Measurements from ENCODE around the gene MSI2. TPM values are rescaled to one million over a fixed set of nuclear protein-coding genes. Genes with fewer than 3 reads are reported as not detected.

The MSI2 gene
- total and polyA plus RNA-seq, 2 donors (not counting 3 experiments of a cell fraction or from before 2014, with no cell fraction given), result 20.9 to 59.3 TPM

GRCh38 chr17:57554826-57555635, 298.7 kb downstream of the MSI2 start:
- FAIRE-seq, result no peak
- intact Hi-C loops (cut with micrococcal nuclease) (no loop called here), dilution Hi-C loops (cut with MboI; ENCODE audit: extremely low pct_ligation_motif_present, low sequenced_read_pairs) (no loop called here)
- H2AFZ ChIP-seq (ENCODE audit: low read depth, low read length), result no peak overlapping the region
- H3K4me1 ChIP-seq (ENCODE audit: control insufficient read depth, extremely low read depth, insufficient read depth, low read length), result no peaks in the 10 kb centered on the region
- TF ChIP-seq POLR2A (IDR thresholded peaks at IDR 0.05; ENCODE audit: low read depth, low read length) (no peak), JUN (IDR thresholded peaks at IDR 0.05; ENCODE audit: borderline replicate concordance, insufficient read depth, insufficient read length, low read depth) (no peak), MAX (IDR thresholded peaks at IDR 0.05; ENCODE audit: insufficient read depth, insufficient read length) (no peak), EZH2 (IDR thresholded peaks at IDR 0.05; ENCODE audit: borderline replicate concordance, low read depth, low read length, severe bottlenecking) (no peak), POLR2AphosphoS5 (IDR thresholded peaks at IDR 0.05; ENCODE audit: insufficient read depth, low read depth, low read length) (no peak)
- H3K9me1 ChIP-seq (replicated peaks; ENCODE audit: control insufficient read depth, extremely low read depth, insufficient read depth, low read length), result no peaks in the 10 kb centered on the region
- H3K4me2 ChIP-seq (ENCODE audit: insufficient read depth, low read length), result no peak overlapping the region
- H3K9ac ChIP-seq (replicated peaks; ENCODE audit: extremely low read depth, insufficient read depth, low read length), result no peak overlapping the region
- no peaks in the 10 kb centered on the region for H4K20me1 ChIP-seq (replicated peaks; ENCODE audit: control insufficient read depth, extremely low read depth, insufficient read depth, low read length)
- H3K27ac ChIP-seq (ENCODE audit: insufficient read depth, low read depth, low read length), result no peak overlapping the region
- H3K9me3 ChIP-seq (replicated peaks; ENCODE audit: control insufficient read depth, insufficient read depth, low read length), result no peaks in the 10 kb centered on the region
- H3K4me3 ChIP-seq (replicated peaks in 1 of 3; ENCODE audit: insufficient read depth in 1 of 3, low read depth in 1 of 3, low read length in 3 of 3), result no peak overlapping the region
- no peaks in the 10 kb centered on the region for H3K36me3 ChIP-seq (ENCODE audit: control insufficient read depth in 2 of 2, extremely low read depth in 1 of 2, insufficient read depth in 2 of 2, low read length in 2 of 2)
- DNase-seq (ENCODE audit: low read depth, low spot score), result no peak
- no TSS peak for BruUV-seq (replicated peaks)
- no peaks in the 10 kb centered on the region for H3K79me2 ChIP-seq (ENCODE audit: control insufficient read depth, insufficient read depth, low read length)
- ChIA-PET POLR2A (no interaction called here), CTCF (interaction anchor here (1.1 to 2.4 kb wide), 3 partner anchors 14 to 312 kb away, joined by 3 to 8 read pairs (median 4); no protein-coding TSS in a partner anchor)
- no peaks in the 10 kb centered on the region for H3K27me3 ChIP-seq (ENCODE audit: control insufficient read depth in 2 of 2, insufficient read depth in 2 of 2, low read length in 2 of 2)

- no TSS peak for BruUV-seq (replicated peaks)
- no peaks in the 10 kb centered on the region for H3K4me1 ChIP-seq (ENCODE audit: control insufficient read depth, extremely low read depth, insufficient read depth, low read length)
Observed at GRCh38 chr17:57555636-57556175, 299.4 kb downstream of the MSI2 start.

More at GRCh38 chr17:57555636-57556175, 299.4 kb downstream of the MSI2 start:
- DNase-seq (ENCODE audit: low read depth, low spot score) (no peak), FAIRE-seq (no peak)
- TF ChIP-seq POLR2AphosphoS5 (IDR thresholded peaks at IDR 0.05; ENCODE audit: insufficient read depth, low read depth, low read length) (no peak), FOS (IDR thresholded peaks at IDR 0.05; ENCODE audit: borderline replicate concordance, insufficient read depth, low read length) (no peak), CTCF (IDR thresholded peaks at IDR 0.05; ENCODE audit: extremely low read depth in 1 of 2, insufficient read depth in 1 of 2, low read depth in 1 of 2, low read length in 2 of 2) (no peak), EZH2 (IDR thresholded peaks at IDR 0.05; ENCODE audit: borderline replicate concordance, low read depth, low read length, severe bottlenecking) (no peak), GATA2 (IDR thresholded peaks at IDR 0.05; ENCODE audit: insufficient read depth, insufficient read length, low read depth, low read length) (no peak)
- Histone ChIP-seq H3K27me3 (ENCODE audit: control insufficient read depth in 2 of 2, insufficient read depth in 2 of 2, low read length in 2 of 2) (no peaks in the 10 kb centered on the region), H3K36me3 (ENCODE audit: control insufficient read depth in 2 of 2, extremely low read depth in 1 of 2, insufficient read depth in 2 of 2, low read length in 2 of 2) (no peaks in the 10 kb centered on the region), H3K9ac (replicated peaks; ENCODE audit: extremely low read depth, insufficient read depth, low read length) (no peak overlapping the region), H3K79me2 (ENCODE audit: control insufficient read depth, insufficient read depth, low read length) (no peaks in the 10 kb centered on the region), H3K9me3 (replicated peaks; ENCODE audit: control insufficient read depth, insufficient read depth, low read length) (no peaks in the 10 kb centered on the region), H3K9me1 (replicated peaks; ENCODE audit: control insufficient read depth, extremely low read depth, insufficient read depth, low read length) (no peaks in the 10 kb centered on the region), H3K4me3 (replicated peaks in 1 of 3; ENCODE audit: insufficient read depth in 1 of 3, low read depth in 1 of 3, low read length in 3 of 3) (no peak overlapping the region), H2AFZ (ENCODE audit: low read depth, low read length) (no peak overlapping the region), H3K4me2 (ENCODE audit: insufficient read depth, low read length) (no peak overlapping the region), H3K27ac (ENCODE audit: insufficient read depth, low read depth, low read length) (no peak overlapping the region), H4K20me1 (replicated peaks; ENCODE audit: control insufficient read depth, extremely low read depth, insufficient read depth, low read length) (no peaks in the 10 kb centered on the region)
- dilution Hi-C loops (cut with MboI; ENCODE audit: extremely low pct_ligation_motif_present, low sequenced_read_pairs), result no loop called here
- ChIA-PET POLR2A (no interaction called here), CTCF (interaction anchor here (1.1 to 2.4 kb wide), 2 partner anchors 13 to 313 kb away, joined by 3 to 8 read pairs; no protein-coding TSS in a partner anchor)
- intact Hi-C loops (cut with micrococcal nuclease), result no loop called here

Measured in endothelial cell of umbilical vein (primary cell).